ENCODE data around the gene SMNDC1. TPM values are rescaled to one million over a fixed set of nuclear protein-coding genes. Genes with fewer than 3 reads are reported as not detected.
"Not testable (repeated sequence)": the region's sequence is repeated elsewhere in the genome, so short reads cannot be mapped to it uniquely, and the experiment has no call there.

The SMNDC1 gene
- total and polyA plus RNA-seq, 3 experiments from 2014 or later, result 17.7 to 60.1 (median 54.9) TPM

DNA sequence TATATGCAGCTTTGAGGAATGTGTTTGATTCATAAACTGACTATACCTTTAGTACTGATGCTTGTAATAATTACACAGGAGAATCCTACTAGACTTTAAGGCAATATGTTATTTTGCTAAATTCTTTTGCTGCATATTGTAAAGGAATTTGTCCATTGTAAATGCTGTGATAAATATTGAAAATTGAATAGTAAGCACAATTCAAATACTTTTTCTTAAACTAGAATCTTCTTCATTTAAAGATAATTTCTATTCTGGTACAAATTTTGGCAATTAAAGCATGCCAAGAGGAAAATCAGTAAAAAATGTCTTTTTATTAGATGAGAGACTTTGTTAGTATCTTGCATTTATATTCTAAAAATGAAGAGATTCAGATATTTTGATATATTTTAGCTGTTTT lies 45.4 kb downstream of the SMNDC1 start:
- Histone ChIP-seq H3K4me1 (ENCODE audit: insufficient read depth, low read length) (no peaks in the 10 kb centered on the region), H3K9me3 (ENCODE audit: low read length) (no peaks in the 10 kb centered on the region), H3K4me3 (ENCODE audit: low read length) (no peak overlapping the region), H3K36me3 (ENCODE audit: insufficient read depth, low read length) (no peaks in the 10 kb centered on the region), H3K27me3 (ENCODE audit: insufficient read depth, low read length, poor library complexity, severe bottlenecking) (no peaks in the 10 kb centered on the region), H3K27ac (ENCODE audit: low read depth, low read length) (no peak overlapping the region)
- Mint-ChIP-seq H3K36me3 (peaks cover 3 to 13% (median 10%) of the 10 kb centered on the region in 3 donors), H3K4me1 (peaks cover 5 to 7% (median 5%) of the 10 kb centered on the region in 3 donors), H3K27me3 (peaks cover 0 to 3% of the 10 kb centered on the region in 2 donors), H3K27ac (no peak overlapping the region), H3K4me3 (no peak overlapping the region), H3K9me3 (peaks cover 0 to 7% (median 0%) of the 10 kb centered on the region in 5 donors)
- DNase-seq, result no peak
- ChIA-PET POLR2A (interaction anchor here (0.6 kb wide), 2 partner anchors 46 to 127 kb away, joined by 3 to 8 read pairs; no protein-coding TSS in a partner anchor), CTCF (no interaction called here)

DNA sequence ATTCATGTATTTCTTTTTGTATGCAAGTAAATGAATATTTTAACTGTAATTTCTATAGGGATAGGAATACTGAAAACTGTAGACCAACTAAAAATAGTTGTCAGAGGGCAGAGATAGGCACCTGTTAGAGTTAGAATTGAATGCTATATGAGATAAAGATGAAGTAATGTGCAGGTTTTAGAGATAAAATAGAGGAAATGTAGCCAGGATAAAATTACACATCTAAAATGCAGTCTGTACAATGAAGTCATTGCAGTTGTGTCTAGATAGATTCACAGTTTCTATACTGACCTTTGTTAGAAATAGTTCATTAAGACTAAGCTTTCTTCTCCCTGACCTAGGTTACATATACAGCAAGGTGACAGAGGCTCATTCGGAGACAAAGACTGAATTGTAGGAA lies 46.2 kb downstream of the SMNDC1 start:
- no peaks in the 10 kb centered on the region for H3K27me3 ChIP-seq (ENCODE audit: insufficient read depth, low read length, poor library complexity, severe bottlenecking)
- Mint-ChIP-seq H3K36me3 (peaks cover 3 to 13% (median 10%) of the 10 kb centered on the region in 3 donors), H3K9me3 (peaks cover 0 to 7% (median 0%) of the 10 kb centered on the region in 5 donors), H3K4me3 (no peak overlapping the region), H3K4me1 (peaks cover 11 to 15% (median 12%) of the 10 kb centered on the region in 3 donors), H3K27ac (no peak overlapping the region), H3K27me3 (peaks cover 0 to 3% of the 10 kb centered on the region in 2 donors)
- CTCF ChIA-PET, result no interaction called here
- H3K4me3 ChIP-seq (ENCODE audit: low read length), result no peak overlapping the region
- DNase-seq, result no peak
- no peak overlapping the region for H3K27ac ChIP-seq (ENCODE audit: low read depth, low read length)
- no peaks in the 10 kb centered on the region for H3K4me1 ChIP-seq (ENCODE audit: insufficient read depth, low read length)
- no peaks in the 10 kb centered on the region for H3K36me3 ChIP-seq (ENCODE audit: insufficient read depth, low read length)
- POLR2A ChIA-PET, result interaction anchor here (0.6 kb wide), 2 partner anchors 47 to 349 kb away, joined by 3 read pairs; no protein-coding TSS in a partner anchor
- no peaks in the 10 kb centered on the region for H3K9me3 ChIP-seq (ENCODE audit: low read length)

GRCh38 chr10:110254467-110254866 lies 50.3 kb downstream of the SMNDC1 start:
- Mint-ChIP-seq H3K27me3 (peaks cover 0 to 3% of the 10 kb centered on the region in 2 donors), H3K4me1 (peaks cover 25 to 41% (median 29%) of the 10 kb centered on the region in 3 donors), H3K9me3 (peaks cover 0 to 7% (median 0%) of the 10 kb centered on the region in 5 donors), H3K27ac (peak overlapping the region in 3 of 8 donors; percentile 32 to 85 (median 39)), H3K36me3 (peaks cover 5 to 13% (median 11%) of the 10 kb centered on the region in 3 donors), H3K4me3 (peak overlapping the region in 4 of 7 donors; percentile 0 to 48 (median 24))
- Histone ChIP-seq H3K27ac (ENCODE audit: low read depth, low read length) (no peak overlapping the region), H3K36me3 (ENCODE audit: insufficient read depth, low read length) (no peaks in the 10 kb centered on the region), H3K4me1 (ENCODE audit: insufficient read depth, low read length) (peaks cover 5% of the 10 kb centered on the region), H3K9me3 (ENCODE audit: low read length) (no peaks in the 10 kb centered on the region), H3K4me3 (ENCODE audit: low read length) (no peak overlapping the region), H3K27me3 (ENCODE audit: insufficient read depth, low read length, poor library complexity, severe bottlenecking) (no peaks in the 10 kb centered on the region)
- CTCF ChIA-PET, result interaction anchor here (1.0 to 2.0 kb wide), 3 partner anchors 24 to 117 kb away, joined by 3 to 5 read pairs (median 4); no protein-coding TSS in a partner anchor
- DNase-seq, result no peak
- POLR2A ChIA-PET, result no interaction called here

- CTCF ChIA-PET, result no interaction called here
- no peak overlapping the region for H3K4me3 Mint-ChIP-seq
Observed at GRCh38 chr10:110252151-110252550, 52.6 kb downstream of the SMNDC1 start.

DNA sequence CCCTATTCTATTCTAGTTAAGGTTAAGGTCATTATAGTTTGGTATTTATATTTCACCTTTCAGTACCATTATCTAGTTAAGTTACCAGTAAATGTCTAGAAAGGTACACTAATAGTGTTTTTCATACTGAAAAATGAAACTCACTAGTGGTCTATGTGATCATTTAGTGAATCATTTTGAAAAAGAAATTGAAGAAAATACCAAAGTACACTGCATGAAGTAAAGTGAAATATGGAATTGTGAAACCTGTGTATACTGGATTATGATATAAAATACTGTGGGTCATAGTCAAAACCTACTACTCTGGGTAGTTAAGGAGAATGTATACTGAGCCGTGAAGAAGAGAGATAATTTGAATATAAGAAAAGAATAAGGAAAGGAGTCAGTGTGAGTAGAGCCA lies 53.3 kb downstream of the SMNDC1 start:
- H3K27ac Mint-ChIP-seq, result peak overlapping the region in 5 of 8 donors; percentile 0 to 72 (median 17)
- DNase-seq; H3K27me3 ChIP-seq (ENCODE audit: insufficient read depth, low read length, poor library complexity, severe bottlenecking); H3K27me3 Mint-ChIP-seq; H3K4me3 ChIP-seq (ENCODE audit: low read length); H3K9me3 ChIP-seq (ENCODE audit: low read length); H3K9me3 Mint-ChIP-seq; CTCF ChIA-PET; H3K4me1 ChIP-seq (ENCODE audit: insufficient read depth, low read length); H3K36me3 ChIP-seq (ENCODE audit: insufficient read depth, low read length); H3K4me3 Mint-ChIP-seq; POLR2A ChIA-PET; H3K27ac ChIP-seq (ENCODE audit: low read depth, low read length): not testable (repeated sequence)
- H3K4me1 Mint-ChIP-seq, result peaks cover 25 to 44% (median 29%) of the 10 kb centered on the region in 3 donors
- peaks cover 2 to 20% (median 13%) of the 10 kb centered on the region in 3 donors for H3K36me3 Mint-ChIP-seq

More at GRCh38 chr10:110252151-110252550, 52.6 kb downstream of the SMNDC1 start:
- Histone ChIP-seq H3K4me3 (ENCODE audit: low read length) (no peak overlapping the region), H3K9me3 (ENCODE audit: low read length) (no peaks in the 10 kb centered on the region), H3K27ac (ENCODE audit: low read depth, low read length) (no peak overlapping the region), H3K4me1 (ENCODE audit: insufficient read depth, low read length) (peaks cover 5% of the 10 kb centered on the region), H3K27me3 (ENCODE audit: insufficient read depth, low read length, poor library complexity, severe bottlenecking) (no peaks in the 10 kb centered on the region), H3K36me3 (ENCODE audit: insufficient read depth, low read length) (no peaks in the 10 kb centered on the region)
- Mint-ChIP-seq H3K27me3 (peaks cover 0 to 3% of the 10 kb centered on the region in 2 donors), H3K36me3 (peaks cover 5 to 16% (median 13%) of the 10 kb centered on the region in 3 donors), H3K9me3 (peaks cover 0 to 7% (median 0%) of the 10 kb centered on the region in 5 donors), H3K27ac (peak overlapping the region in 4 of 8 donors; percentile 1 to 13 (median 2)), H3K4me1 (peaks cover 25 to 41% (median 29%) of the 10 kb centered on the region in 3 donors)
- POLR2A ChIA-PET, result no interaction called here
- no peak for DNase-seq

DNA sequence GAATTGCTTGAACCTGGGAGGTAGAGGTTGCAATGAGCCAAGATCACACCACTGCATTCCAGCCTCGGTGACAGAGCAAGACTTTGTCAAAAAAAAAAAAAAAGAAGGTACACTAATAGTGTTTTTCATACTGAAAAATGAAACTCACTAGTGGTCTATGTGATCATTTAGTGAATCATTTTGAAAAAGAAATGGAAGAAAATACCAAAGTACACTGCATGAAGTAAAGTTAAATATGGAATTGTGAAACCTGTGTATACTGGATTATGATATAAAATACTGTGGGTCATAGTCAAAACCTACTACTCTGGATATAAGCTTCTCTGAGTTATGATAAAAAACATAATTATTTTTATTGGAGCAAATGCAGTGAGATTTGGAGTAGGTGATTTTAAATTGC lies 55.2 kb downstream of the SMNDC1 start:
- H3K4me1 Mint-ChIP-seq, result peaks cover 21 to 38% (median 26%) of the 10 kb centered on the region in 3 donors
- POLR2A ChIA-PET; H3K9me3 Mint-ChIP-seq; H3K36me3 ChIP-seq (ENCODE audit: insufficient read depth, low read length); H3K27me3 ChIP-seq (ENCODE audit: insufficient read depth, low read length, poor library complexity, severe bottlenecking); H3K4me3 Mint-ChIP-seq; DNase-seq; H3K4me3 ChIP-seq (ENCODE audit: low read length); H3K27ac ChIP-seq (ENCODE audit: low read depth, low read length); H3K4me1 ChIP-seq (ENCODE audit: insufficient read depth, low read length); H3K27me3 Mint-ChIP-seq; H3K9me3 ChIP-seq (ENCODE audit: low read length); CTCF ChIA-PET: not testable (repeated sequence)
- H3K36me3 Mint-ChIP-seq, result peaks cover 8 to 28% (median 9%) of the 10 kb centered on the region in 3 donors
- H3K27ac Mint-ChIP-seq, result peak overlapping the region in 1 of 8 donors; percentile 35

GRCh38 chr10:110247833-110248232 lies 56.9 kb downstream of the SMNDC1 start:
- H3K4me1 ChIP-seq (ENCODE audit: insufficient read depth, low read length); H3K4me3 ChIP-seq (ENCODE audit: low read length); H3K9me3 Mint-ChIP-seq; H3K36me3 ChIP-seq (ENCODE audit: insufficient read depth, low read length); DNase-seq; CTCF ChIA-PET; H3K4me3 Mint-ChIP-seq; POLR2A ChIA-PET; H3K27ac Mint-ChIP-seq; H3K27me3 ChIP-seq (ENCODE audit: insufficient read depth, low read length, poor library complexity, severe bottlenecking); H3K9me3 ChIP-seq (ENCODE audit: low read length); H3K27ac ChIP-seq (ENCODE audit: low read depth, low read length); H3K27me3 Mint-ChIP-seq: not testable (repeated sequence)
- peaks cover 8 to 27% (median 8%) of the 10 kb centered on the region in 3 donors for H3K36me3 Mint-ChIP-seq
- peaks cover 14 to 21% (median 17%) of the 10 kb centered on the region in 3 donors for H3K4me1 Mint-ChIP-seq

GRCh38 chr10:110244550-110244949 lies 60.2 kb downstream of the SMNDC1 start:
- Mint-ChIP-seq H3K4me1 (peaks cover 23 to 34% (median 31%) of the 10 kb centered on the region in 3 donors), H3K36me3 (peaks cover 6 to 27% (median 8%) of the 10 kb centered on the region in 3 donors), H3K27ac (no peak overlapping the region), H3K4me3 (no peak overlapping the region), H3K27me3 (peaks cover 0 to 3% of the 10 kb centered on the region in 2 donors), H3K9me3 (no peaks in the 10 kb centered on the region)
- H3K27me3 ChIP-seq (ENCODE audit: insufficient read depth, low read length, poor library complexity, severe bottlenecking), result no peaks in the 10 kb centered on the region
- no peak overlapping the region for H3K4me3 ChIP-seq (ENCODE audit: low read length)
- H3K4me1 ChIP-seq (ENCODE audit: insufficient read depth, low read length), result peaks cover 16% of the 10 kb centered on the region
- DNase-seq, result no peak
- H3K9me3 ChIP-seq (ENCODE audit: low read length), result no peaks in the 10 kb centered on the region
- no peak overlapping the region for H3K27ac ChIP-seq (ENCODE audit: low read depth, low read length)
- ChIA-PET POLR2A (no interaction called here), CTCF (interaction anchor here (1.0 to 1.2 kb wide), 2 partner anchors 32 to 35 kb away, joined by 3 read pairs; no protein-coding TSS in a partner anchor)
- H3K36me3 ChIP-seq (ENCODE audit: insufficient read depth, low read length), result peaks cover 3% of the 10 kb centered on the region
